Inferior parietal cortex (tissue), 1 donor: ENCODE data around the gene ATXN10.
A peak's percentile ranks its signal among the peaks of the same experiment; 100 is the strongest.

Experiments
- DNase-seq: peaks from one replicate; pipeline ENCODE4 v3.0.0-alpha.2; 2016; ENCODE audit errors: extremely low spot score

ATXN10 gene

GRCh38 chr22:45757936-45758335 is 86.3 kb downstream of the ATXN10 start:
- DNase-seq = no peak

GRCh38 chr22:45758603-45759002 is 87.0 kb downstream of the ATXN10 start:
- no peak for DNase-seq

- no peak for DNase-seq
Measured at GRCh38 chr22:45760682-45761081, 89.0 kb downstream of the ATXN10 start.

- DNase-seq = no peak
Measured at GRCh38 chr22:45762545-45763235, 91.1 kb downstream of the ATXN10 start.

GRCh38 chr22:45763236-45763624 is 91.6 kb downstream of the ATXN10 start:
- DNase-seq = no peak

GRCh38 chr22:45768490-45768889 is 96.9 kb downstream of the ATXN10 start:
- DNase-seq = no peak

GRCh38 chr22:45769569-45770210 is 98.1 kb downstream of the ATXN10 start:
- DNase-seq = peak; percentile 9

GRCh38 chr22:45770506-45770905 is 98.9 kb downstream of the ATXN10 start:
- no peak for DNase-seq

- DNase-seq = no peak
Measured at GRCh38 chr22:45771057-45771456, 99.4 kb downstream of the ATXN10 start.

- no peak for DNase-seq
Measured at GRCh38 chr22:45771711-45772110, 100.1 kb downstream of the ATXN10 start.

GRCh38 chr22:45772743-45773142 is 101.1 kb downstream of the ATXN10 start:
- DNase-seq = no peak

- DNase-seq = no peak
Measured at GRCh38 chr22:45774001-45774670, 102.5 kb downstream of the ATXN10 start.

GRCh38 chr22:45775062-45775461 is 103.4 kb downstream of the ATXN10 start:
- DNase-seq = no peak

- DNase-seq = no peak
Measured at GRCh38 chr22:45775569-45776312, 104.1 kb downstream of the ATXN10 start.

- no peak for DNase-seq
Measured at GRCh38 chr22:45776313-45776585, 104.6 kb downstream of the ATXN10 start.

- no peak for DNase-seq
Measured at GRCh38 chr22:45777046-45777851, 105.6 kb downstream of the ATXN10 start.

- DNase-seq = no peak
Measured at GRCh38 chr22:45777852-45778375, 106.3 kb downstream of the ATXN10 start.

GRCh38 chr22:45781459-45781858 is 109.8 kb downstream of the ATXN10 start:
- DNase-seq = no peak

- no peak for DNase-seq
Measured at GRCh38 chr22:45781966-45782365, 110.3 kb downstream of the ATXN10 start.

GRCh38 chr22:45783021-45783420 is 111.4 kb downstream of the ATXN10 start:
- no peak for DNase-seq

GRCh38 chr22:45783690-45784089 is 112.1 kb downstream of the ATXN10 start:
- DNase-seq = no peak
